ENCODE measurements around the gene DDX3X. TPM values are rescaled to one million over a fixed set of nuclear protein-coding genes. Genes with fewer than 3 reads are reported as not detected.

DDX3X gene
- total RNA-seq, 1 donor from 2014 or later, result 238 TPM

- no peak for DNase-seq (ENCODE audit: low read depth)
These were observed 6.6 kb upstream of the DDX3X start for GRCh38 chrX:41327341-41327740.

DNA sequence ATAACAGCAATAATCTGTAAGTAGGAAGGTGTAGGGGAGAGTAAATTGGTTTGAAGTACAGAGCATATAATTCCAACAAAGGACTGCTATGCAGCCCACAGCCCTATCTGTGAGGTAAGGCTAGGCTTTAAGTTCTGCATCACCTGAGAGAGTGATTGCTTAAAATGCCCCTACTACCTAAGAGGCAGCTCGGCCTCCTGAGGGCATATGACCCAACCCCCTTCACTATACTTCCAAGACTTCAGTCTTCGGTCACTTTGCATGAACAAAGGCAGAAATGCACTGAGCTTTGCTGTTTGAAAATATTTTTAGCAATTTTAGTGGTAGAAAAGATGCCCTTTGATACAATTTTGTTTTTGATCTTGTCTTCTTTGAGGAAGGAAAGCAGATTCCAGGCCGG lies 4.9 kb upstream of the DDX3X start:
- no peak for DNase-seq (ENCODE audit: low read depth)

DNA sequence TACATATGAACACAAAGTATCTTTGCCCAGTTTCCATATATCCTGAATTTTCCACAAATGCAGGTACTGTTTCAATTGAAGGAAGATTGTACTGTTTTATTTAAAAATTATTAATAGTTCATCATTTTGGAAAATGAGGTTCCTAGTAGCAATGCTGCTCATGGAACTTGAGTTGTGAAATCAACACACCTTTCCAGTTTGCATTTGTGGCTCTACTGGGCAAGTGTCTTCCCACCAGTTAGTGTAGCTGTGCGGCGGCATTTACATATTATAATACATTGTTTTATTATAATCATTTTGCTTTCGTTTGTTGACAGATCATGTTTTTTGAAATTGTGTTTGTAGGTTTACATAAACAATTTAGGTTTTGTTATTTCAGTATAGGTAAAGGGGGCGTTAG lies 2.0 kb upstream of the DDX3X start:
- no peak for DNase-seq (ENCODE audit: low read depth)

- DNase-seq (ENCODE audit: low read depth), result no peak
These were observed 1.5 kb upstream of the DDX3X start for GRCh38 chrX:41332408-41333002.

GRCh38 chrX:41333003-41333743 lies 789 bp upstream of the DDX3X start:
- peak; percentile 83 for DNase-seq (ENCODE audit: low read depth)

DNA sequence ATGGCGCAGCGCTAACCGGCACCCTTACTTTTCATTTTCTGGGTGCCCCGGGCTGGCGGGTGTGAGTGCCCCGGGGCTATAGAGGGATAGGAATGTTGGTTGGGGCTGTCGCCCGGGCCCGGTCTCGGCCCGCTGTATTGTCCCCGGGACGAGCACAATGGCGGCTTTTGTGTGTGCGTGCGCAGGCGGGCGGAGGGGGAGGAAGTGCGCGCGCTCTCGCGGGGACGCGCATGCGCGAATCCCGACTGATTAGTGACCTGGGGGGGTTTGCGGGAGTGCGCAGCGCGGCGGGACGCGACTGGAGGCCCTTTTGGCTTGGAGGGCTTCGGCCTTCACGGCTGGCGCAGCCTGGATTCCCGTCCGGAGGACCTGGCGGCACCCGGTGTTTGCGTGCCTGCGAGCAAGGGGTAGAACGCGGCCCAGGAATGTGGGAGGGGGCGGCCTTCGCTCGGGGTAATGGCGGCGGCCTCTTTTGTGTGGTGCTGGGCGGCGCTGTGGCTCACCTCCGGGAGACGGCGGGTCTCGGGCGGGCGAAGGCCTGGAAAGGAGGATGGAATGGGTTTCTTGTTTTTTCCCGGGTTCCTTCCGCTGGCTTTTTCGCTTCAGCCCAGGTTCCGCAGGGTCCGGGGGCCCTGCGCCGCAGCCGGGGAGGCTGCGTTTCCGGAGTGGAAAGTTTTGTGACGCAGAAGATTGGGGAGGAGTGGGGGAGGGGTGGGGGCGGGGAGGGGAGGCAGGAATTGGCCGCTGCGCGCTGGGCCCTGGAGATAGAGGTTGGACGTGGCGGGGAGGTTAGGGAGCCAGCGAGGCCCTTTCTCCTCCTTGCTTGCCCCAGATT lies 618 bp downstream of the DDX3X start:
- DNase-seq (ENCODE audit: low read depth), result peak; percentile 72

DNA sequence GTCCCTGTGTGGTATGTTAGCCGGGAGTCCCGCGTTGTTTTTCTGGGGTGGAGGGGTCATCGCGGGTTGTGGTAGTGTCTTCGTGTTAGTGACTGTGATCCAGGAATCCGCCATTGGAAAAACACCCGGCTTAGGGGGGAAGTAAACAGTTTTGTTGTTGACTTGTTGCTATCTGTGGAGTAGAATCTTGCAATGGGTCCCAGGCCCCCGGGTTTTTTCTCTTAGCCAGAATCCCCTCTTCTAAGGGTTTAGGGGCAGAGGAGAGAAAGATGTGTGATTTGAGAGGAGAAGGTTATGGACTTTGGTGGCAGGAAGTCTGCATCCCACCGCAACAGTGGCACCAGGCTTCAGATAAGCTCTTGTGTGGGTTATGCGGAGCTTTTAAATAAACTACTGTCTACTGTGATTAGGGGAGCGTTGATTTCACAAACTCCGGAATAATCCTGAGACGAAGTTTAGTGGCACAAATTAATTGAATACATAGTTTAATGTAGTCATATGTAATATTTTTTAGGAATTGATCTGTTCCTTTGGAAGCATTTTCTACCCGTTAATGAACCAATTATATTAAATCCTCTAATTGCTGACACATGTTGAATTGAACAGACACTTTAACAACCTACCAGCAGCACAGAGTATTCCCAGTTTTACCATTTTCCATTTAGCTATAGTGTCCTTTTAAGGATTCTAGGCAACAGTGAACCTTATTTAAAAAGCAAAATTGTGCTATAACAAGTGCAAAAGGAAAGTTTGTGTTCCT lies 1.4 kb downstream of the DDX3X start:
- DNase-seq (ENCODE audit: low read depth), result no peak

- no peak for DNase-seq (ENCODE audit: low read depth)
These were observed 2.0 kb downstream of the DDX3X start for GRCh38 chrX:41335958-41336331.

DNA sequence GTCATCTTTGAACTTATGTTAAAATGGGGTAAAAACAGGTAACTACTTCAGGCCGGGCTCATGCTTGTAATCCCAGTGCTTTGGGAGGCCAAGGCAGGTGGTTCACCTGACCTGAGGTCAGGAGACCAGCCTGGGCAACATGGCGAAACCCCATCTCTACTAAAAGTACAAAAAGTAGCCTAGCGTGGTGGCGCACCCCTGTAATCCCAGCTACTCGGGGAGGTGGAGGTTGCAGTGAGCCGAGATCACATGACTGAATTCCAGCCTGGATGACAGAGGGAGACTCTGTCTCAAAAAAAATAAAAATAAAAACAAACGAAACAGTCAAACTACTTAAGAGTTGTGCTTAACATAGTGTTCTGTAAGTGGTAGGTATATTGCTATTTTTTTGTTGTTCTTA lies 2.5 kb downstream of the DDX3X start:
- no peak for DNase-seq (ENCODE audit: low read depth)

DNA sequence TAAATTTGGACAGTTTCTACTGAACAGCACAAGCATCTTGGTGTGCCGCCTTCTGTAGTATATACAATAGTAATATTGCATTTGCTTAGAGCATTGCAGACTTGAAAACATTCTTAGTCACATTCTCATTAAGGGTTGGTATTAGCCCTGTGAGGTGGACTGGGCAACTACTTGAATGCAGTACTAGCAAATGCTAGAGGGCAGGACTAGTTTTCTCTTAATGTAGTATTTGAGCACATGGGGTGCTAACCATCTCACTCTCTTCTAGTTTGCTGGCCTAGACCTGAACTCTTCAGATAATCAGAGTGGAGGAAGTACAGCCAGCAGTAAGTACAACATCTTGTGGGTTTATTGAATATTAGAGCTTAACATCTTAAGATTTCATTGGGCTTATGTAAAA lies 3.2 kb downstream of the DDX3X start:
- DNase-seq (ENCODE audit: low read depth), result no peak

GRCh38 chrX:41338436-41338835 lies 4.5 kb downstream of the DDX3X start:
- no peak for DNase-seq (ENCODE audit: low read depth)

DNA sequence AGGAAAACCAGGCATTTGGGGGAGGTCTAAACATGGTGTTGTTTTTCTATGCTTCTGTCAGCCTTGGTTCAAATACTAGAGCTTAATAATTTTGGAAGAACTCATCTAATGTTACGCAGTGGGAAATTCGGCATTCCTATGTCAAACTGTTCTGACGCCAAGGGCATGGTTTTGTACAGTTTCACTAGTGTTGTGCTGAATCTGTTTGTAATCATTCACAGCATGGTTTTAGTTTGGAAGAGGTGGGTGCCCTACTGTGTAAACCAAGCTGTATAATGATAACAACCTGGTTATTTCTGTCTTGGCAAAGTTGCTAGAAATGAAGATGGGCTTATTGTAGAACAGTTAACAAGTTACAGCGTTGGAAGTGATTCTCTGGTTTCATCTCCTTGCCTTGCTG lies 5.2 kb downstream of the DDX3X start:
- DNase-seq (ENCODE audit: low read depth), result no peak

- no peak for DNase-seq (ENCODE audit: low read depth)
These were observed 10.1 kb downstream of the DDX3X start for GRCh38 chrX:41344053-41344452.

GRCh38 chrX:41347186-41347585 lies 13.2 kb downstream of the DDX3X start:
- DNase-seq (ENCODE audit: low read depth), result no peak

DNA sequence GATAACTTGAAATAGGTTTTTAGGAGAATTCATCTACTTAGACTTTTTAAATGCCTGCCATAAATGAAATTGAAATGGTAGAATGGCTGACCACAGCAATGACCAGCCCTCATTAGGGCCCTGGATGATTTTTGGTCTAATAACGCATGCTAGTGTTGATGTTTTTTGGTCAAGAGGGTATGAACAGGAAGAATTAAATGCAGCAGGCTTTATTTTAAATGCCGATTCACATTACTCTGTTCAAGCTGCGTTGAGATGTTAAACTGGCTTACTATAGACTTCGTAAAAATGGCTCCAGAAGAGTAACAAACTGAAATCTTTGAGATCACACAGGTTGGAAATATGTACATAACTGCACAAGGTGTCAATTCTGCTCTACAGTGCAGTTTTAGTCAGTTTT lies 14.6 kb downstream of the DDX3X start:
- no peak for DNase-seq (ENCODE audit: low read depth)

DNA sequence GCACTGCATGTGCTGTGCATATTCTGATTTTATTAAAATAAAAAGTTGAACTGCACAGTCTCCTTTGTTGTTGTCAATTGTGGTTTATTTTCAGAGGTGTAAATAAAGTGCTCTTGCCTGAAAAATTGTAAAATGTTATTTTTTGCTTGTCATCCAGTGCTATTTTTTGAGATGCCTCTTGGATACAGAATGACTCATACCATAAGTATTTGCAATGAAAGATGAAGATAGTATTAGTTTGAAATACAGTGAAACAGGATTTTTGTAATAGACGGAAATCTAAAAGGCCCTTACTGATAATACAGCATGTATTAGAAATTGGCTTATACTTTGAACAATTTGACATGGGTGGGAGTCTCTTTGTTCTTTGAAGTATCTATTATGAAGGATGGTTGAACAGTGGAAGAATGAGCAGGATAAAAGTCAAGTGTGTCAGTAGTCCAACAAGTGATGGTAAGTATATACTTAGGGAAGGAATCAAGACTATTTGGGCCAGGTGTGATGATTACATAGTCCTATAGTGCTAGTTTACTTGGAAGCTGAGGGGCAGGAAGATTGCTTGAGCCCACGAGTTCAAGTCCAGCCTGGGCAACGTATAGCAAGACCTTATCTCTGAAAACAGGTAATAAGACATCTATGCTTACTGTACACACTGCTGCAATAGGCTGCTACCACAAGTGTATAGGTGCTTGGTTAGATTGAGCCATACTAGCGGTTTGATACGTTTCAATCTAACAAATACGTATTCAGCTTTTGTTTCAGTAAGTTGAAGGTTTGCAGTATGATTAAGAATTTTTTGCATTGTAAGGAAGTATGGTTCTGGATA lies 16.4 kb downstream of the DDX3X start:
- DNase-seq (ENCODE audit: low read depth), result no peak

DNA sequence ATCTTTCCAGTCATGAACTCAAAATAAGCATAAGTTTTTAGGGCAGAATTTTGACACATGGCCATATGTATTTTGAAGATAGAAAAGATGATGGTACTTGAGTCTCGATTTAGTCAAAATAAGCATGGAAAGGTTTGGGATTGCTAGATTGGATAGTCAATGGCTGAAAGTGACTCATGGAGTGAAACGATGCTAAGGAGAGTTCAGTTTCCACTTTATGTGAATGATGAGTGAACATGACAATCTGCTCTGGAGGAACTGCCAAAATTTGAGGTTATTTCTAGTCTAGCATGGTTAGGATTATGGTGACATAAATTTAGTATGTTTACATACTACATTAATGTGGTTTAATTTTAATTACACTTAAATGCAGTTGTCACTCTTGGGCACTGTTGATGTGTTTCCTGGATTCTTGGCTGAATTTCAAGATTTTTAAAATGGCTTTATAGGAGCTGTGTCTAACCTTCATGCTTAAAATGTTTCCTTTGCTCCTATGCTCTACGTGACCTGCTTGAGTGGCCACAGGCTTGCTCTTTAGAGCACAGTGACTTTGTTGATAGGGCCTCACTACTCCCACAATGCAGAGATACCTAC lies 17.1 kb downstream of the DDX3X start:
- no peak for DNase-seq (ENCODE audit: low read depth)

- DNase-seq (ENCODE audit: low read depth), result no peak
These were observed 18.0 kb downstream of the DDX3X start for GRCh38 chrX:41351923-41352322.

- DNase-seq (ENCODE audit: low read depth), result no peak
These were observed 18.4 kb downstream of the DDX3X start for GRCh38 chrX:41352329-41352838.

DNA sequence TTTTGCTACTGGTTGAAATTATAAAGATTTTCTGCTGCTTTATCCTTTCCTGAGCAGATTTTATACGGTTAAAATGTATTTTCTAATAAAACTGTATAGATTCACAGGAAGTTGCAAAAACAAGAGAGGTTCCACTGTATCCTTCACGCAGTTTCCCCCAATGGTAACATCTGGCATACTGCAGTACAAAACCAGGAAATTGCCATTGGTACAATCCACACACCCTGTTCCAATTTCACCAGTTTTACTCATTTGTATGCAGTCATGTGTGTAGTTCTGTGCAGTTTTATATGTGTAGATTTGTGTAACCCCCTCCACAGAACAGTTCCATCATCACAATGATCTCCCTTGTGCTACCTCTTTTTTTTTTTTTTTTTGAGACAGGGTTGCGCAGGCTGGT lies 20.0 kb downstream of the DDX3X start:
- no peak for DNase-seq (ENCODE audit: low read depth)
